Gastrocnemius medialis (tissue), 4 donors: Measurements from ENCODE around the gene XRCC6. TPM values are rescaled to one million over a fixed set of nuclear protein-coding genes. Genes with fewer than 3 reads are reported as not detected.

Experiments used
- ATAC-seq, 2 donors: fragments of 150-250 bp; one replicate each; pipeline ENCODE4 v1.9.1; 2016
- DNase-seq, 2 donors: peaks; one replicate each; pipeline ENCODE4 v3.0.0-alpha.2; 2019
- H3K27ac ChIP-seq, 4 donors: fragments of 200-600 bp; sonication (generic); 1 replicate in 1 of 4; 2 replicates in 3 of 4; pipeline ENCODE4 v1.5.1; 2016 to 2018; ENCODE audit warnings: mild to moderate bottlenecking in 2 of 4, moderate library complexity in 1 of 4
- H3K27me3 ChIP-seq, 3 donors: fragments of 200-600 bp; sonication (generic) in 2 of 3; 1 replicate in 1 of 3; 2 replicates in 2 of 3; pipeline versions ENCODE4 v1.5.1 to v1.6.0; 2016 to 2019; ENCODE audit warnings: mild to moderate bottlenecking in 1 of 3, moderate library complexity in 1 of 3
- H3K36me3 ChIP-seq, 2 donors: fragments of 200-600 bp; sonication (generic) in 1 of 2; one replicate each; pipeline ENCODE4 v1.5.1; 2017 to 2018
- H3K4me1 ChIP-seq, 2 donors: fragments of 200-600 bp; sonication (generic) in 1 of 2; one replicate each; pipeline ENCODE4 v1.5.1; 2016 to 2017; ENCODE audit warnings: mild to moderate bottlenecking in 2 of 2
- H3K4me3 ChIP-seq, 4 donors: fragments of 200-600 bp; sonication (generic) in 3 of 4; 1 replicate in 1 of 4; 2 replicates in 3 of 4; pipeline ENCODE4 v1.5.1; 2016 to 2019; ENCODE audit warnings: mild to moderate bottlenecking in 2 of 4
- H3K9me3 ChIP-seq, 3 donors: fragments of 200-600 bp; sonication (generic) in 2 of 3; 1 replicate in 1 of 3; 2 replicates in 2 of 3; pipeline ENCODE4 v1.5.1; 2016 to 2019
- POLR2A ChIP-seq, 2 donors: fragments of 450-650 bp; IDR thresholded peaks; one replicate each; pipeline ENCODE4 v1.6.1; 2017; ENCODE audit warnings: antibody characterized with exemption in 2 of 2, mild to moderate bottlenecking in 2 of 2, moderate library complexity in 2 of 2
- in situ Hi-C, 4 donors: fragments of 200-750 bp; cut with MboI; loops; one replicate each; pipeline versions ENCODE4 v1.15.0 to v1.8.0; 2017; ENCODE audit warnings: low sequenced_read_pairs in 4 of 4
- intact Hi-C: fragments of 100-400 bp; cut with DNase I; formaldehyde crosslinking; loops from one replicate; pipeline ENCODE4 v1.15.1; 2023; ENCODE audit warnings: low total_unique reads
- total RNA-seq, 4 donors: library from RNA; depleted of rRNA; stranded (reverse); fragments of >200 nt; gene quantifications; one replicate each; pipeline versions ENCODE4 v1.1.0 to v1.2.3, GENCODE V29; 2016
- TF ChIP-seq, protein P1 (sequence below), 5 experiments: fragments of 450-650 bp in 3 of 5; fragments of 200-600 bp in 2 of 5; sonication (generic) in 2 of 5; IDR thresholded peaks in 4 of 5; conservative IDR thresholded peaks in 1 of 5; 1 replicate in 4 of 5; 2 replicates in 1 of 5; pipeline ENCODE4 v1.5.1; 2016 to 2019; ENCODE audit warnings: antibody characterized with exemption in 5 of 5, mild to moderate bottlenecking in 3 of 5, moderate library complexity in 3 of 5

Gene XRCC6
- total RNA-seq, 4 donors from 2014 or later, result 220 to 285 (median 278) TPM

DNA sequence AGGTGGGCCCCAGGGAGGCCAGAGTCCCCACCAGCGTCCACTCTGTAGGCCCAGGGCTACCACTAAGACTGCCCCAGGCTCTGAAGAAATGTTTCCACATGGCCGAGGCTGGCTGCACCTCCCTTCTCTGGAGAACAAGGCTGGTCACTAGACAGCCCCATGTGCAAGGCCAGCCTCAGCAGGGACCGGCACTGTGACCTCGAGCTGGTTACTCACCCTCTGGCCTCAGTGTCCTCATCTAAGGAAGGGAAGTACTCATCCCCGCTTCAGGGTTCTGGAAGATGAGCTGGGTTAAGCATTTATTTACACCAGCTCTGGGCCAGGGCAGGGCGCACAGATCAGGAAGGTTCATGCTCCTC lies 41.1 kb upstream of the XRCC6 start:
- Histone ChIP-seq H3K36me3 (peaks cover 0 to 5% of the 10 kb centered on the region in 2 donors), H3K9me3 (no peaks in the 10 kb centered on the region), H3K27me3 (no peaks in the 10 kb centered on the region), H3K4me1 (no peaks in the 10 kb centered on the region), H3K4me3 (no peak overlapping the region), H3K27ac (no peak overlapping the region)
- ATAC-seq (no peak), DNase-seq (no peak)
- intact Hi-C loops, result no loop called here
- in situ Hi-C loops, result no loop called here
- TF ChIP-seq POLR2A (IDR thresholded peaks at IDR 0.05), result no peak

DNA sequence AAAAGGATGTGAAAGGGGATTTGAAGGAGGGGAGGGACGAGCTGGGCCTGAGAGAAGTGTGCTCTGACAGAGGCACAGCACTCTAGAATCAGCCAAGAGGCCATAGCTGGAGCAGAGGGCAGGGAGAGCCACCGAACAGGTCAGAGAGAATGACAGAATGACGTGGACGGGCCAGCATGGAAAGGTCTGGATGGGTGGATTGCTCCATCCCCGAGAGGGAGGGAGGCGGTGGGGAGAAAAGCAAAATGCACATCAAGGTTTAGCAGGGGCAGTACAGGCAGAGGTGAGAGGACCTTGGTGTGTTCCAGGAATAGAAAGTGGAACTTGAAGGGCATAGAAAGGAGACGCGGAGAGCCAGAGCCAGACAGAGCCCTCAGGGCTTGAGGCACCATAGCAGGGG lies 38.4 kb upstream of the XRCC6 start:
- no peaks in the 10 kb centered on the region for H3K27me3 ChIP-seq
- TF ChIP-seq, protein P1, sequence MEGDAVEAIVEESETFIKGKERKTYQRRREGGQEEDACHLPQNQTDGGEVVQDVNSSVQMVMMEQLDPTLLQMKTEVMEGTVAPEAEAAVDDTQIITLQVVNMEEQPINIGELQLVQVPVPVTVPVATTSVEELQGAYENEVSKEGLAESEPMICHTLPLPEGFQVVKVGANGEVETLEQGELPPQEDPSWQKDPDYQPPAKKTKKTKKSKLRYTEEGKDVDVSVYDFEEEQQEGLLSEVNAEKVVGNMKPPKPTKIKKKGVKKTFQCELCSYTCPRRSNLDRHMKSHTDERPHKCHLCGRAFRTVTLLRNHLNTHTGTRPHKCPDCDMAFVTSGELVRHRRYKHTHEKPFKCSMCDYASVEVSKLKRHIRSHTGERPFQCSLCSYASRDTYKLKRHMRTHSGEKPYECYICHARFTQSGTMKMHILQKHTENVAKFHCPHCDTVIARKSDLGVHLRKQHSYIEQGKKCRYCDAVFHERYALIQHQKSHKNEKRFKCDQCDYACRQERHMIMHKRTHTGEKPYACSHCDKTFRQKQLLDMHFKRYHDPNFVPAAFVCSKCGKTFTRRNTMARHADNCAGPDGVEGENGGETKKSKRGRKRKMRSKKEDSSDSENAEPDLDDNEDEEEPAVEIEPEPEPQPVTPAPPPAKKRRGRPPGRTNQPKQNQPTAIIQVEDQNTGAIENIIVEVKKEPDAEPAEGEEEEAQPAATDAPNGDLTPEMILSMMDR (IDR thresholded peaks at IDR 0.05 in 4 of 5, conservative IDR thresholded peaks at IDR 0.05 in 1 of 5), result no peak
- TF ChIP-seq POLR2A (IDR thresholded peaks at IDR 0.05), result no peak
- no peak overlapping the region for H3K27ac ChIP-seq
- intact Hi-C loops (no loop called here), in situ Hi-C loops (no loop called here)
- peaks cover 0 to 5% of the 10 kb centered on the region in 2 donors for H3K36me3 ChIP-seq
- DNase-seq (no peak), ATAC-seq (no peak)
- H3K9me3 ChIP-seq, result no peaks in the 10 kb centered on the region
- no peaks in the 10 kb centered on the region for H3K4me1 ChIP-seq
- H3K4me3 ChIP-seq, result no peak overlapping the region

DNA sequence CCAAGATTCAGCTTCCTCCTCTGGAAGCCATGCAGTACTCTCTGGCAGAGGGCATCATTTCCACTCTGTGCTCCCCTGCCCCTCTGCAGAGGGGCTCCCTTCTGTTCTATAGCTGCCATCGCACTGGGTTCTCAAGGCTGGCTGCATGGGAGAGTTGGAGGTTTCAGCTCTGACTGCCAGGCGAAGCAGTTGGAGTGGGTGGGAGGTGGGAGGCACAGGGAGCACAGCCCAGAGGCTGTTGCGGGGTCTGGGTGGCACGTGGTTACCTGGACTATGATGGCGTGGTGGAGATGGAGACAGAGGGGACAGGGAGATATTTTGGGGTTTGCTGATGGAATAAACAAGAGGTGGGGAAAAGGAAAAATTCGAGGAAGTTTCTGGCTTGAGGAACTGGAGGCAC lies 36.2 kb upstream of the XRCC6 start:
- in situ Hi-C loops (no loop called here), intact Hi-C loops (no loop called here)
- Histone ChIP-seq H3K36me3 (peaks cover 0 to 5% of the 10 kb centered on the region in 2 donors), H3K9me3 (no peaks in the 10 kb centered on the region), H3K27ac (no peak overlapping the region), H3K27me3 (no peaks in the 10 kb centered on the region), H3K4me1 (peaks cover 0 to 11% of the 10 kb centered on the region in 2 donors), H3K4me3 (no peak overlapping the region)
- DNase-seq (no peak), ATAC-seq (no peak)
- no peak for TF ChIP-seq POLR2A (IDR thresholded peaks at IDR 0.05)

DNA sequence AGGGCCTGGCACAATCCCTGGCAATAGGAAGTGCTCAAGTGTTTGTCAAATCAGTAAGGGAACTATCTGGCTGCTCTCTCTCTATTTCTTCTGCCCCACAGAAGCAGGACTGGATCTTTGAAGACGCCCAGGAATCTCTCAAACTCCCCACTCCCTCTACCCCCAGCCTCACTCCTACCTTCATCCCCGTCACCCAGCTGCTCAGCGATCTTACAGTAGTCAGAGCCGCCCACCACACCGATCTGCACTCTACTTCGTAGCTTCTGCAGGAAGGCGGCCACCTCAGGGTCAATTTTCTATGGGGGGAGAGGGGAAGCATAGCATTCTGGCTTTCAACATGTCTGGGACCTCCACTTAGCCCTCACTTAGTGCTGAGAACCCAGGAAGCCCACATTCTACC lies 35.2 kb upstream of the XRCC6 start:
- peaks cover 0 to 17% of the 10 kb centered on the region in 2 donors for H3K4me1 ChIP-seq
- intact Hi-C loops, result no loop called here

DNA sequence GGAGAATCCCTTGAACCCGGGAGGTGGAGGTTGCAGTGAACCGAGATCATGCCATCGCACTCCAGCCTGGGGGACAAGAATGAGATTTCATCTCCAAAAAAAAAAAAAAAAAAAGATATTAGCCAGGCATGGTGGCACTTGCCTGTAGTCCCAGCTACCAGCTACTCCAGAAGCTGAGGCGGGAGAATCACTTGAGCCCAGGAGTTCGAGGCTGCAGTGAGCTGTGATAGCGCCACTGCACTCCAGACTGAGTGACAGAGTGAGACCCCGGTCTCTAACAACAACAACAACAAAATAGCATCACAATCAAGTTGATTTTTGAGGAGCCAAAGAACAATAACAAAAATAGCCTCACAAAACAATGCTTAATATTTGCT lies 33.8 kb upstream of the XRCC6 start:
- TF ChIP-seq, protein P1 (IDR thresholded peaks at IDR 0.05 in 4 of 5, conservative IDR thresholded peaks at IDR 0.05 in 1 of 5), result no peak
- TF ChIP-seq POLR2A (IDR thresholded peaks at IDR 0.05), result no peak
- intact Hi-C loops (no loop called here), in situ Hi-C loops (no loop called here)
- DNase-seq (no peak), ATAC-seq (no peak)
- H3K36me3 ChIP-seq, result peaks cover 0 to 5% of the 10 kb centered on the region in 2 donors
- no peaks in the 10 kb centered on the region for H3K9me3 ChIP-seq
- no peak overlapping the region for H3K4me3 ChIP-seq
- no peak overlapping the region for H3K27ac ChIP-seq
- H3K4me1 ChIP-seq, result peaks cover 0 to 17% of the 10 kb centered on the region in 2 donors
- no peaks in the 10 kb centered on the region for H3K27me3 ChIP-seq

More for the DNA sequence above, 35.2 kb upstream of the XRCC6 start:
- Histone ChIP-seq H3K36me3 (peaks cover 0 to 5% of the 10 kb centered on the region in 2 donors), H3K27ac (no peak overlapping the region), H3K9me3 (no peaks in the 10 kb centered on the region), H3K27me3 (no peaks in the 10 kb centered on the region), H3K4me3 (no peak overlapping the region)
- in situ Hi-C loops, result no loop called here
- TF ChIP-seq, protein P1 (IDR thresholded peaks at IDR 0.05 in 4 of 5, conservative IDR thresholded peaks at IDR 0.05 in 1 of 5), result no peak
- TF ChIP-seq POLR2A (IDR thresholded peaks at IDR 0.05), result no peak
- DNase-seq (no peak), ATAC-seq (no peak)
